WTC11 (cell line): ENCODE data around the gene FOXJ1. TPM values are rescaled to one million over a fixed set of nuclear protein-coding genes. Genes with fewer than 3 reads are reported as not detected.

Experiments
- ATAC-seq: fragments of 200-7000 bp; cut with Tn5 transposase; 2 replicates; pipeline ENCODE4 v1.10.0; 2021; ENCODE audit warnings: mild to moderate bottlenecking, moderate library complexity
- CTCF ChIA-PET: fragments of 300-600 bp; sonication (Branson Sonifier 250); formaldehyde crosslinking; loops from one replicate; lab custom pipeline; 2021; ENCODE audit warnings: antibody characterized with exemption; lab: Charles Lee
- POLR2A ChIA-PET: fragments of 350-600 bp; sonication (Branson Sonifier 250); formaldehyde crosslinking; loops from one replicate; lab custom pipeline; 2021; ENCODE audit warnings: antibody characterized with exemption; lab: Charles Lee
- DNase-seq: peaks from one replicate; pipeline ENCODE4 v3.0.0; 2021; ENCODE audit warnings: low spot score
- H3K27ac Mint-ChIP-seq: 2 replicates; pipeline ENCODE4 v1.8.0; 2021; ENCODE audit warnings: mixed read lengths
- H3K27me3 Mint-ChIP-seq: 2 replicates; pipeline ENCODE4 v1.8.0; 2021; ENCODE audit warnings: low read depth, mild to moderate bottlenecking, moderate library complexity, mixed read lengths
- H3K36me3 Mint-ChIP-seq: 2 replicates; pipeline ENCODE4 v1.8.0; 2021; ENCODE audit warnings: mixed read lengths
- H3K4me1 Mint-ChIP-seq: 2 replicates; pipeline ENCODE4 v1.8.0; 2022; ENCODE audit warnings: mixed read lengths
- H3K4me3 Mint-ChIP-seq: 2 replicates; pipeline ENCODE4 v1.8.0; 2021; ENCODE audit warnings: mild to moderate bottlenecking, moderate library complexity, mixed read lengths
- H3K9me3 Mint-ChIP-seq: 2 replicates; pipeline ENCODE4 v1.8.0; 2021; ENCODE audit warnings: mixed read lengths
- AR ChIP-seq: fragments of 250-450 bp; sonication (Bioruptor Pico); IDR thresholded peaks from 2 replicates; pipeline ENCODE4 v1.9.0; 2021; ENCODE audit warnings: mild to moderate bottlenecking
- ATF1 ChIP-seq: sonication (generic); formaldehyde crosslinking; IDR thresholded peaks from 2 replicates; pipeline ENCODE4 v1.8.1; 2023; ENCODE audit warnings: mild to moderate bottlenecking, moderate library complexity, missing genetic modification reagents
- E2F1 ChIP-seq: sonication (generic); formaldehyde crosslinking; IDR thresholded peaks from 2 replicates; pipeline ENCODE4 v1.8.0; 2022; ENCODE audit warnings: mild to moderate bottlenecking, missing genetic modification reagents
- E2F5 ChIP-seq: sonication (generic); formaldehyde crosslinking; IDR thresholded peaks from 2 replicates; pipeline ENCODE4 v1.8.1; 2022; ENCODE audit warnings: mild to moderate bottlenecking, moderate library complexity, missing genetic modification reagents
- GTF2I ChIP-seq: fragments of 250-450 bp; sonication (Bioruptor Pico); conservative IDR thresholded peaks from 2 replicates; pipeline ENCODE4 v1.4.0; 2021; ENCODE audit warnings: mild to moderate bottlenecking
- NFE2L1 ChIP-seq: sonication (generic); formaldehyde crosslinking; IDR thresholded peaks from 2 replicates; pipeline ENCODE4 v1.8.1; 2023; ENCODE audit warnings: missing genetic modification reagents
- NR3C1 ChIP-seq: sonication (generic); formaldehyde crosslinking; conservative IDR thresholded peaks from 2 replicates; pipeline ENCODE4 v1.8.1; 2023; ENCODE audit warnings: low read depth, mild to moderate bottlenecking, missing genetic modification reagents
- SP1 ChIP-seq: sonication (generic); formaldehyde crosslinking; conservative IDR thresholded peaks from 2 replicates; pipeline ENCODE4 v1.8.1; 2022; ENCODE audit warnings: missing genetic modification reagents
- TEAD4 ChIP-seq: sonication (generic); formaldehyde crosslinking; IDR thresholded peaks from 2 replicates; pipeline ENCODE4 v1.8.0; 2022; ENCODE audit warnings: mild to moderate bottlenecking, missing genetic modification reagents
- USF2 ChIP-seq: sonication (generic); formaldehyde crosslinking; IDR thresholded peaks from 2 replicates; pipeline ENCODE4 v1.8.1; 2023; ENCODE audit warnings: mild to moderate bottlenecking, missing genetic modification reagents, moderate library complexity
- ZBTB43 ChIP-seq: sonication (generic); formaldehyde crosslinking; IDR thresholded peaks from 2 replicates; pipeline ENCODE4 v1.8.1; 2023; ENCODE audit warnings: mild to moderate bottlenecking, missing genetic modification reagents
- ZMAT4 ChIP-seq: fragments of 250-450 bp; sonication (Bioruptor Pico); IDR thresholded peaks from 2 replicates; pipeline ENCODE4 v1.9.0; 2021; ENCODE audit warnings: mild to moderate bottlenecking
- ZNF281 ChIP-seq: sonication (generic); formaldehyde crosslinking; IDR thresholded peaks from 2 replicates; pipeline ENCODE4 v1.8.0; 2023; ENCODE audit warnings: mild to moderate bottlenecking, missing genetic modification reagents
- total RNA-seq: library from RNA; stranded (reverse); gene quantifications from 3 replicates; pipeline ENCODE4 v1.2.3, GENCODE V29; 2021
- TF ChIP-seq, protein P1 (sequence below): sonication (generic); formaldehyde crosslinking; IDR thresholded peaks from 2 replicates; pipeline ENCODE4 v1.8.0; 2022; ENCODE audit warnings: mild to moderate bottlenecking, missing genetic modification reagents
- TF ChIP-seq, protein P2 (sequence below): sonication (generic); formaldehyde crosslinking; IDR thresholded peaks from 2 replicates; pipeline ENCODE4 v1.8.1; 2023; ENCODE audit warnings: mild to moderate bottlenecking, missing genetic modification reagents, borderline replicate concordance

The FOXJ1 gene
- total RNA-seq, 1 experiment from 2014 or later: 11.8 TPM

DNA sequence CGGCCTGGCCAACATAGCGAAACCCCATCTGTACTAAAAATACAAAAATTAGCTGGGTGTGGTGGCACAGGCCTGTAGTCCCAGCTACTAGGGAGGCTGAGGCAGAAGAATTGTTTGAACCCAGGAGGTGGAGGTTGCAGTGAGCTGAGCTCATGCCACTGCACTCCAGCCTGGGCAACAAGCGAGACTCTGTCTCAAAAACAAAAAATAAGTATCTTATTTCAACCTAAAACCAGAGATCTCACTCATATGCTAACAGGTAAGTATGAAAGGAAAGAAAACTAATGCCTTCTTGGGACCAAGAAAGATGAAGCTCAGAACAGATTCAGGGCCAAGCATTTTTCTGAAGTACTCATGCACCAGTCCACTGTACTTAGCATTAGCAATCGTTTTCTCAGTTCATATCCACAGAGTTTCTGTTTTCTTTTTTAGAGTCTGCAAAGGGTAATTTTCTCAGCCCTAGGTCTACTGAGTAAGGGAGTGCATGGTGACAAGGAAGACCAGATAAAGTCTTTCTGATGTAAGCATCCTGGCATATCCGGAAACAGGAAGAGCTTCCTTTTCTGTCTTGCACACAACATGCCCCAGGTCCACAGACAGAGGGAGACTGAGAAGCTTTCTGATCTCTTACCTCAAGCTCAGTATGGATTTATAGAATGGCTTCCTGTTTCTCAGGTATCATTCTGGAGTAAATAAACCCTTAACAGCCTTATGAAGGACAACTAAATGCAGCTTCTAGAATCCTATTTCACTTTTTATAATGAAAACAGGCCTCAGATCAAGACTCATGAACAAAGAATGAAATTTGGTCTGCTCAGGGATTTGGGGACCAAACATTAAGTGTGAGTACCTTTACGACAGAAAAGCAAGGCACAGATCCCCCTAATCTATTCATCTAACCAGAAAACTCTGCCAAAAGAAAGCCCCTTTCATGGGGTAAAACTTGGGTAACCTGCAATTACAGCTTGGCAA lies 38.7 kb upstream of the FOXJ1 start (continued):
- TF ChIP-seq SP1: no peak
- TF ChIP-seq E2F1 (CRISPR knock-in tag): no peak
- no peak for TF ChIP-seq E2F5
- no peak for TF ChIP-seq ZMAT4 (CRISPR knock-in tag)
- no peak for TF ChIP-seq AR (CRISPR knock-in tag)
- TF ChIP-seq NFE2L1 (CRISPR knock-in tag): no peak

- H3K36me3 Mint-ChIP-seq: no peaks in the 10 kb centered on the region
- H3K27ac Mint-ChIP-seq: no peak overlapping the region
- ChIA-PET POLR2A (no interaction called here), CTCF (interaction anchor here (0.6 to 6.4 kb wide), 13 partner anchors 8 to 273 kb away, joined by 3 to 56 read pairs (median 5); partner anchors contain the start of genes FOXJ1 and MRPL38)
- ATAC-seq: no peak
- no peaks in the 10 kb centered on the region for H3K9me3 Mint-ChIP-seq
- H3K27me3 Mint-ChIP-seq: peaks cover 4% of the 10 kb centered on the region; the same call in 1 of the 2 replicates
- no peak overlapping the region for H3K4me3 Mint-ChIP-seq
- H3K4me1 Mint-ChIP-seq: peaks cover 20% of the 10 kb centered on the region
- DNase-seq: no peak
- TF ChIP-seq, protein P1, sequence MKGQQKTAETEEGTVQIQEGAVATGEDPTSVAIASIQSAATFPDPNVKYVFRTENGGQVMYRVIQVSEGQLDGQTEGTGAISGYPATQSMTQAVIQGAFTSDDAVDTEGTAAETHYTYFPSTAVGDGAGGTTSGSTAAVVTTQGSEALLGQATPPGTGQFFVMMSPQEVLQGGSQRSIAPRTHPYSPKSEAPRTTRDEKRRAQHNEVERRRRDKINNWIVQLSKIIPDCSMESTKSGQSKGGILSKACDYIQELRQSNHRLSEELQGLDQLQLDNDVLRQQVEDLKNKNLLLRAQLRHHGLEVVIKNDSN: no peak
- TF ChIP-seq ZBTB43 (CRISPR knock-in tag) (no peak), USF2 (CRISPR knock-in tag) (no peak), ZNF281 (no peak), NR3C1 (no peak), ATF1 (CRISPR knock-in tag) (no peak), E2F1 (CRISPR knock-in tag) (no peak), TEAD4 (no peak), GTF2I (CRISPR knock-in tag) (no peak)
- TF ChIP-seq, protein P2, sequence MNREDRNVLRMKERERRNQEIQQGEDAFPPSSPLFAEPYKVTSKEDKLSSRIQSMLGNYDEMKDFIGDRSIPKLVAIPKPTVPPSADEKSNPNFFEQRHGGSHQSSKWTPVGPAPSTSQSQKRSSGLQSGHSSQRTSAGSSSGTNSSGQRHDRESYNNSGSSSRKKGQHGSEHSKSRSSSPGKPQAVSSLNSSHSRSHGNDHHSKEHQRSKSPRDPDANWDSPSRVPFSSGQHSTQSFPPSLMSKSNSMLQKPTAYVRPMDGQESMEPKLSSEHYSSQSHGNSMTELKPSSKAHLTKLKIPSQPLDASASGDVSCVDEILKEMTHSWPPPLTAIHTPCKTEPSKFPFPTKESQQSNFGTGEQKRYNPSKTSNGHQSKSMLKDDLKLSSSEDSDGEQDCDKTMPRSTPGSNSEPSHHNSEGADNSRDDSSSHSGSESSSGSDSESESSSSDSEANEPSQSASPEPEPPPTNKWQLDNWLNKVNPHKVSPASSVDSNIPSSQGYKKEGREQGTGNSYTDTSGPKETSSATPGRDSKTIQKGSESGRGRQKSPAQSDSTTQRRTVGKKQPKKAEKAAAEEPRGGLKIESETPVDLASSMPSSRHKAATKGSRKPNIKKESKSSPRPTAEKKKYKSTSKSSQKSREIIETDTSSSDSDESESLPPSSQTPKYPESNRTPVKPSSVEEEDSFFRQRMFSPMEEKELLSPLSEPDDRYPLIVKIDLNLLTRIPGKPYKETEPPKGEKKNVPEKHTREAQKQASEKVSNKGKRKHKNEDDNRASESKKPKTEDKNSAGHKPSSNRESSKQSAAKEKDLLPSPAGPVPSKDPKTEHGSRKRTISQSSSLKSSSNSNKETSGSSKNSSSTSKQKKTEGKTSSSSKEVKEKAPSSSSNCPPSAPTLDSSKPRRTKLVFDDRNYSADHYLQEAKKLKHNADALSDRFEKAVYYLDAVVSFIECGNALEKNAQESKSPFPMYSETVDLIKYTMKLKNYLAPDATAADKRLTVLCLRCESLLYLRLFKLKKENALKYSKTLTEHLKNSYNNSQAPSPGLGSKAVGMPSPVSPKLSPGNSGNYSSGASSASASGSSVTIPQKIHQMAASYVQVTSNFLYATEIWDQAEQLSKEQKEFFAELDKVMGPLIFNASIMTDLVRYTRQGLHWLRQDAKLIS (CRISPR knock-in tag): no peak
Observed at GRCh38 chr17:76178124-76178523, 37.1 kb upstream of the FOXJ1 start.
